ENCODE data around the gene NAV2. TPM values are rescaled to one million over a fixed set of nuclear protein-coding genes. Genes with fewer than 3 reads are reported as not detected.
A peak's percentile ranks its signal among the peaks of the same experiment; 100 is the strongest.

The NAV2 gene
- total and polyA plus RNA-seq, 2 donors from 2014 or later, result 5.9 to 37.7 TPM

DNA sequence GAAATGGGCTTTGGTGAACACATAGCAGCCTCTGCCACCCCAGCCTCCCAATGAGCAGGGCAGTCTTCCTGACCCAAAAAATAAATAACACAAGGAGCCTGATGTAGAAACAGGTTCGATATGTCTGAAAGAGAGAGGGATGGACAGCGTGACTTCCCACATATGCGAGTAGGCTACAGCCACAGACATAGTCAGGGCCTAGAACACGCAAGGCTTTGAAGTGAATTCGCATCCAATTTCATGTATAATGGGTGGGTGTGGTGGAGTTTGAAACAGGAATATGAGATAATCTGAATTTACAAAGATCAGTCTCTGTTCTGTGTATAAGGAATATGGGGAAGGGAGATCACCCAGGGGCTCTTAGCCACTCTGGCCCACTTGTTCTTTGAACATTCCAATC lies 373.3 kb downstream of the NAV2 start:
- Histone ChIP-seq H3K9ac (ENCODE audit: low read length in 3 of 3) (no peak overlapping the region), H3K27ac (ENCODE audit: low read depth in 2 of 2, low read length in 2 of 2) (no peak overlapping the region), H3K4me3 (ENCODE audit: low read length in 3 of 3) (no peak overlapping the region), H3K9me3 (ENCODE audit: control insufficient read depth in 2 of 3, insufficient read depth in 1 of 3, low read length in 3 of 3) (no peaks in the 10 kb centered on the region), H3K36me3 (ENCODE audit: control insufficient read depth in 2 of 3, insufficient read depth in 3 of 3, low read length in 3 of 3) (peaks cover 4 to 46% (median 23%) of the 10 kb centered on the region in 3 donors), H3K4me1 (ENCODE audit: control insufficient read depth in 2 of 3, insufficient read depth in 2 of 3, low read depth in 1 of 3, low read length in 3 of 3) (peaks cover 0 to 2% (median 0%) of the 10 kb centered on the region in 3 donors), H3K27me3 (ENCODE audit: control insufficient read depth, insufficient read depth, low read length) (no peaks in the 10 kb centered on the region)
- TF ChIP-seq, protein P1, sequence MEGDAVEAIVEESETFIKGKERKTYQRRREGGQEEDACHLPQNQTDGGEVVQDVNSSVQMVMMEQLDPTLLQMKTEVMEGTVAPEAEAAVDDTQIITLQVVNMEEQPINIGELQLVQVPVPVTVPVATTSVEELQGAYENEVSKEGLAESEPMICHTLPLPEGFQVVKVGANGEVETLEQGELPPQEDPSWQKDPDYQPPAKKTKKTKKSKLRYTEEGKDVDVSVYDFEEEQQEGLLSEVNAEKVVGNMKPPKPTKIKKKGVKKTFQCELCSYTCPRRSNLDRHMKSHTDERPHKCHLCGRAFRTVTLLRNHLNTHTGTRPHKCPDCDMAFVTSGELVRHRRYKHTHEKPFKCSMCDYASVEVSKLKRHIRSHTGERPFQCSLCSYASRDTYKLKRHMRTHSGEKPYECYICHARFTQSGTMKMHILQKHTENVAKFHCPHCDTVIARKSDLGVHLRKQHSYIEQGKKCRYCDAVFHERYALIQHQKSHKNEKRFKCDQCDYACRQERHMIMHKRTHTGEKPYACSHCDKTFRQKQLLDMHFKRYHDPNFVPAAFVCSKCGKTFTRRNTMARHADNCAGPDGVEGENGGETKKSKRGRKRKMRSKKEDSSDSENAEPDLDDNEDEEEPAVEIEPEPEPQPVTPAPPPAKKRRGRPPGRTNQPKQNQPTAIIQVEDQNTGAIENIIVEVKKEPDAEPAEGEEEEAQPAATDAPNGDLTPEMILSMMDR (IDR thresholded peaks at IDR 0.05; ENCODE audit: borderline replicate concordance, extremely low read depth, insufficient read depth), result no peak
- intact Hi-C loops (cut with DNase I), result no loop called here
- DNase-seq, result no peak
- FAIRE-seq, result no peak

DNA sequence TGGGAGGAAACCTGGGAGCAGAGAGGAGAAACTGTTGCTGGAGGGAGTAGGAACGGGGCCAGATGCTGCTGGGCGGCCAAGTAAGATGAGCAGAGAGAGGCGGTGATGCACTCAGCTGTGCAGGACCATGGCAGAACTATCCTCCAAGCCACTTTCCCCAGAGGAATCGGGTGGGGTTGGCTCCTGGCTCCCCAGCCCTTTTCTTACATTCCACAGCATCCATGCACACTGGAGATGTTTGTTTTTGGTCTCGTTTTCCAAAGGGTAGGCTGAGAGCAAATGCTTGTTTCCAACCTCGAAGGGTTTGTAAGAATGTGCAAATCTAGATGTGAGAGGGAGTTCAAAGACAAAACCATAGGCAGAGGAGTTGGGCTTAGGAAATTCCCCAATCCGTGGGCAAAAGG lies 374.5 kb downstream of the NAV2 start:
- DNase-seq, result peak in 3 of 5 donors; percentile 27 to 45 (median 34)
- intact Hi-C loops (cut with DNase I), result no loop called here

DNA sequence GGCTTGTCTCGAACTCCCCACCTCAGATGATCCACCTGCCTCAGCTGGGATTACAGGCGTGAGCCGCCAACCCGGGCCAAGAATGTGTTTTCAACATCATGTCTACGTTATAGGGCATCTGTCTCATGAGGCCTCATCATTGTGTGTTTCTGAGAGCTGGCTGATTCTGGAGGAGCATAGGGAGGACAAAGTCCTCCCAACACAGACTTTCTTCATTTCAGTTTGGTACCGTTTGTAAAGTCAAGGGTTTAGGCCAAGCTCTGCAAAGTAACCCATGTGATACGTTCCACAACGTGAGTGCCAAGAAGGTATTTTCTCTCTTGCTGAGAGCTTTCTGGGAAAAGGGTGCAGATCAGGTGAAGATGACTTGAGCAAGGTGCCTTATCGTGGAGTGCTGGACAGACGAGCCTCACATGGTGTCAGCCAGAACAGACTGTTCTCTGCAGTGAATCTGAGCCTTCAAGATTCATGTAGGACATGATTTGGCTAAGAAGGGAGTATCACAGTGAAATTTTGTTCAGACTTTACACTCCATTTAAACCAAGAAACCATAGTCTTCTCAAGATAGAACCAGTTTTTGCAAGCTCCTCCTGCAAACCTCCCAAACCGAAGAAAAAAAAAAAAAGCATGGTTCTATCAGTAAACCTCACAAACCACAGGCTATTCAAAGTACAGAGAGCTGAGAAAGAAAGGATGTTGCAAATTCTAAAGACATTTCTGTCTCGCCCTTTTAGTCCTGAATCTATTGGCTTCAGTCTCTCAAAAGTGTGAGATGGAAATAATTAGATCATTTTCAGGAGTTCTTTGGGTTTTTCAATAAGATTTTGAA lies 376.0 kb downstream of the NAV2 start:
- Histone ChIP-seq H3K9me3 (ENCODE audit: control insufficient read depth in 2 of 3, insufficient read depth in 1 of 3, low read length in 3 of 3) (no peaks in the 10 kb centered on the region), H3K36me3 (ENCODE audit: control insufficient read depth in 2 of 3, insufficient read depth in 3 of 3, low read length in 3 of 3) (peaks cover 4 to 41% (median 25%) of the 10 kb centered on the region in 3 donors), H3K4me1 (ENCODE audit: control insufficient read depth in 2 of 3, insufficient read depth in 2 of 3, low read depth in 1 of 3, low read length in 3 of 3) (peaks cover 0 to 2% (median 0%) of the 10 kb centered on the region in 3 donors), H3K27me3 (ENCODE audit: control insufficient read depth, insufficient read depth, low read length) (no peaks in the 10 kb centered on the region), H3K9ac (ENCODE audit: low read length in 3 of 3) (no peak overlapping the region), H3K27ac (ENCODE audit: low read depth in 2 of 2, low read length in 2 of 2) (no peak overlapping the region), H3K4me3 (ENCODE audit: low read length in 3 of 3) (no peak overlapping the region)
- intact Hi-C loops (cut with DNase I), result no loop called here
- TF ChIP-seq, protein P1 (IDR thresholded peaks at IDR 0.05; ENCODE audit: borderline replicate concordance, extremely low read depth, insufficient read depth), result no peak
- FAIRE-seq, result no peak
- no peak for DNase-seq

More for the DNA sequence above, 374.5 kb downstream of the NAV2 start:
- TF ChIP-seq, protein P1 (IDR thresholded peaks at IDR 0.05; ENCODE audit: borderline replicate concordance, extremely low read depth, insufficient read depth), result no peak
- Histone ChIP-seq H3K9me3 (ENCODE audit: control insufficient read depth in 2 of 3, insufficient read depth in 1 of 3, low read length in 3 of 3) (no peaks in the 10 kb centered on the region), H3K4me1 (ENCODE audit: control insufficient read depth in 2 of 3, insufficient read depth in 2 of 3, low read depth in 1 of 3, low read length in 3 of 3) (peaks cover 0 to 2% (median 0%) of the 10 kb centered on the region in 3 donors), H3K9ac (ENCODE audit: low read length in 3 of 3) (no peak overlapping the region), H3K4me3 (ENCODE audit: low read length in 3 of 3) (no peak overlapping the region), H3K27ac (ENCODE audit: low read depth in 2 of 2, low read length in 2 of 2) (no peak overlapping the region), H3K36me3 (ENCODE audit: control insufficient read depth in 2 of 3, insufficient read depth in 3 of 3, low read length in 3 of 3) (peaks cover 4 to 45% (median 30%) of the 10 kb centered on the region in 3 donors), H3K27me3 (ENCODE audit: control insufficient read depth, insufficient read depth, low read length) (no peaks in the 10 kb centered on the region)
- FAIRE-seq, result no peak

Data from kidney (tissue), 14 donors.